C4-2B (cell line): ENCODE data around the gene ZNF200.

Experiments used
- H3K27ac ChIP-seq: fragments of 450-650 bp; 2 replicates; pipeline ENCODE4 v1.5.1; 2017
- ZFX ChIP-seq: fragments of 450-650 bp; IDR thresholded peaks from 2 replicates; pipeline ENCODE4 v1.6.1; 2017
- TF ChIP-seq, protein P1 (sequence below): fragments of 450-650 bp; conservative IDR thresholded peaks from 2 replicates; pipeline ENCODE4 v1.5.1; 2017; ENCODE audit warnings: mild to moderate bottlenecking

The ZNF200 gene

DNA sequence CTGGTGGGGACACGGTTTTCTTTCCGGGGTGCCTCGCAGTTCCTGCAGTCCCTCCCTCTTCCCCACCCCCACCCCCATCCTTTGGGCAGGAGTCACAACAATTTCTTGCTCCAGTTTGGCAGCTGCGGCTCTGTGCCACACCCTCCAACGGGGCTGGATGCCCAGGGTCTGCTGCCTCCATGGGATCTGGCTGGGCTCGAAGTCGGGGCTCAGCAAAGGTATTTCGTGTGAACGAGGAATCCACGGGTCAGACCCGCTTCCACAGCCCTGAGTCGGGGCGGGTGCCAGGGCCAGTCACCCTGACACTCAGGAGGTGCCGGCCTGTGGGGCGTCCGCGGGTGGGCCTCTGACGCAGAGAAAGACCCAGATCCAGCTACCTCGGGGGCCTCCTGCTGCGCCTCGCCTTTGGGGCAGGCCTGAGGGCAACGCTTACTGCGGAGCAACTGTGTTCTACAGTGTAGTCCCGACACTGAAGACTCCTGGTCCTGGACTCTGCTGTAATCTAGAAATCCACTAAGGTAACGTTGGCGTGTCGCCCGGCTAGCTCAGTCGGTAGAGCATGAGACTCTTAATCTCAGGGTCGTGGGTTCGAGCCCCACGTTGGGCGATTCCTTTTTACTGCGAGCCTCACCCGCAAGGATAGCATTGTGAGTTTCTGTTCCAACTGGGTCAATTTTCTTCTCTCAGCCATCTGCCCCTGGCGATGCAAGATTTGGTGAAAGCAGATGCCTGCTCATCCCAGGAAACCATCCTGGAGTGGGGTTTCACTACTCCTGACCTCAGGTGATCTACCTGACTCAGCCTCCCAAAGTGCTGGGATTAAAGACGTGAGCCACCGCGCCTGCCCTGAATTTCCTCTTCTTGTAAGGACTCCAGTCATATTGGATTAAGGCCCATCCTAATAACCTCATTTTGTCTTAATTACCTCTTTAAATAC lies 59.5 kb downstream of the ZNF200 start:
- TF ChIP-seq, protein P1, sequence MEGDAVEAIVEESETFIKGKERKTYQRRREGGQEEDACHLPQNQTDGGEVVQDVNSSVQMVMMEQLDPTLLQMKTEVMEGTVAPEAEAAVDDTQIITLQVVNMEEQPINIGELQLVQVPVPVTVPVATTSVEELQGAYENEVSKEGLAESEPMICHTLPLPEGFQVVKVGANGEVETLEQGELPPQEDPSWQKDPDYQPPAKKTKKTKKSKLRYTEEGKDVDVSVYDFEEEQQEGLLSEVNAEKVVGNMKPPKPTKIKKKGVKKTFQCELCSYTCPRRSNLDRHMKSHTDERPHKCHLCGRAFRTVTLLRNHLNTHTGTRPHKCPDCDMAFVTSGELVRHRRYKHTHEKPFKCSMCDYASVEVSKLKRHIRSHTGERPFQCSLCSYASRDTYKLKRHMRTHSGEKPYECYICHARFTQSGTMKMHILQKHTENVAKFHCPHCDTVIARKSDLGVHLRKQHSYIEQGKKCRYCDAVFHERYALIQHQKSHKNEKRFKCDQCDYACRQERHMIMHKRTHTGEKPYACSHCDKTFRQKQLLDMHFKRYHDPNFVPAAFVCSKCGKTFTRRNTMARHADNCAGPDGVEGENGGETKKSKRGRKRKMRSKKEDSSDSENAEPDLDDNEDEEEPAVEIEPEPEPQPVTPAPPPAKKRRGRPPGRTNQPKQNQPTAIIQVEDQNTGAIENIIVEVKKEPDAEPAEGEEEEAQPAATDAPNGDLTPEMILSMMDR, result no peak
- no peak for TF ChIP-seq ZFX

DNA sequence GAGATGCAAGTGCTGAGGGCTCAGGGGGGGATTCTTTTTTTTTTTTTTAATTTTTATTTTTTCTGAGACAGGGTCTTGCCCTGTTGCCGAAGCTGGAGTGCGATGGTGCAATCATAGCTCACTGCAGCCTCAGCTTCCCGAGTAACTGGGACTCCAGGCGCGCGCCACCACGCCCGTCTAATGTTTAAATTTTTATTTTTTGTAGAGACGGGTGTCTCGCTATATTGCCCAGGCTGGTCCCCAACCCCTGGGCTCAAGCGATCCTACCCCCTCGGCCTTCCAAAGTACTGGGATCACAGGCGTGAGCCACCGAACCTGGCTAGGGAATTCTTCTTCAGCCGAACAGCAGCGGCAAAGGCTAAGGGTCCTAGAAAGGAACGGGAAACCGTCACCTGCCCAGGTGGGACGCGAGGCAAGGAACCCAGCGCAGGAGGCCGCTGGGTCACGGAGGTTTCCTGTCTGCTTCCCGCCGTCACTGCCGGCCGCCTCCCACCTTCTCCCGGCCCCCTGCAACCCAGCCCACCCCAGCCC lies 60.3 kb downstream of the ZNF200 start:
- no peak overlapping the region for H3K27ac ChIP-seq
- TF ChIP-seq ZFX, result no peak
- TF ChIP-seq, protein P1, result peak; percentile 29

More for the DNA sequence above, 59.5 kb downstream of the ZNF200 start:
- H3K27ac ChIP-seq, result no peak overlapping the region

DNA sequence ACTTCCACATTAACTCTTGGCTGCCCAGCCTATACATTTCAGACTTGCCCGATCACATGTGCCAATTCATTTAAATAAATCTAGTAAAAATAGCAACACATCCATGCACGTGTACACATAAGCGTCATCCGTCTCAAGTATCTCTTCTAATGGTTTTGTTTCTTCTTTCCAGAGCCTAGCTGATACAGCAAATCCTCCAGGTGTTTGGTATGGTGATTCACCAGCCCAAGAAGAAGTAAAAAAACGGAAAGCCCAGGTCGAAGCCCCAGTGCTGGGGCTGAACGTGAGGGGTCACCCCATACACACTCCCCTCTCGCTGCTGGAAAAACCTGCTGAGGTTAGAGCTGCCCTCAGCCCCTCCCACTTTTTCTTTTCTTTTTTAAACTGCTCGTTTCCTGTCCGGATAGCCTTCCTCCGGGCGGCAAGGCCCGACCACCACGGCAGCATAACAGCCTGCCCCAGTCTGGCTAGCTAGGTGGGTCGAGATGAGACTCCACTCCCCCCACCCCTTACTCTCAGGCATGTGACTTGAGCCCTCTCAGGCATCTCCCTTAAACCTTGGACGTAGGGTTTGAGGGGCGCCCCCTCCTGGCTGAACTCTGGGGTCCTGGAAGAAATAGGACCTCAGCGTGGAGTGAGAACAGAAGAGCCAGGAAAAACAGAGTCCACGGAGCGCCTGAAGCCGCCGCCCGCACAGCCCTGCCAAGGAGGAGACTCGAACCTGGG lies 60.9 kb downstream of the ZNF200 start:
- no peak overlapping the region for H3K27ac ChIP-seq
- TF ChIP-seq ZFX, result no peak
- TF ChIP-seq, protein P1, result peak; percentile 58
